ENCODE measurements around the gene CA6. TPM values are rescaled to one million over a fixed set of nuclear protein-coding genes. Genes with fewer than 3 reads are reported as not detected.

CA6 gene
- total and polyA plus RNA-seq, 2 donors (not counting 1 experiment from before 2014, with no cell fraction given): not detected

- no peak overlapping the region for H3K4me3 ChIP-seq (ENCODE audit: control extremely low read depth in 1 of 5, extremely low read depth in 1 of 5, insufficient read depth in 1 of 5, low read depth in 2 of 5, low read length in 4 of 5)
- H3K36me3 ChIP-seq (replicated peaks in 1 of 2; ENCODE audit: control extremely low read depth in 1 of 2, control insufficient read depth in 1 of 2, extremely low read depth in 1 of 2, insufficient read depth in 2 of 2, low read length in 1 of 2): no peaks in the 10 kb centered on the region
- no peak overlapping the region for H2AFZ ChIP-seq (ENCODE audit: insufficient read depth, low read depth, low read length, poor library complexity, severe bottlenecking)
- DNase-seq: no peak
- no peak overlapping the region for H3K27ac ChIP-seq (ENCODE audit: low read length in 2 of 2)
- intact Hi-C loops (cut with micrococcal nuclease): no loop called here
- POLR2A ChIA-PET: no interaction called here
- WGBS (ENCODE audit: insufficient coverage): 90% methylated on average over 14 of the region's 17 CpGs
- CTCF ChIA-PET: no interaction called here
- H3K4me3 Mint-ChIP-seq: no peak overlapping the region
- peaks cover 16% of the 10 kb centered on the region for H3K27me3 Mint-ChIP-seq
- no peak for ATAC-seq (ENCODE audit: low read depth)
- TF ChIP-seq CTCF (IDR thresholded peaks at IDR 0.05) (no peak), EZH2 (IDR thresholded peaks at IDR 0.05; ENCODE audit: borderline replicate concordance, insufficient read depth, low read depth, low read length, poor library complexity, severe bottlenecking) (no peak)
- H3K27me3 ChIP-seq (replicated peaks in 1 of 4; ENCODE audit: control extremely low read depth in 1 of 4, control insufficient read depth in 3 of 4, insufficient read depth in 4 of 4, low read length in 3 of 4): peaks cover 0 to 3% (median 0%) of the 10 kb centered on the region in 4 experiments
- no peaks in the 10 kb centered on the region for H3K4me1 Mint-ChIP-seq
- no peak overlapping the region for H3K27ac Mint-ChIP-seq
- no peaks in the 10 kb centered on the region for H4K20me1 ChIP-seq (ENCODE audit: control insufficient read depth, insufficient read depth, low read length, poor library complexity, severe bottlenecking)
- H3K9me3 ChIP-seq (ENCODE audit: control extremely low read depth in 1 of 3, control insufficient read depth in 2 of 3, insufficient read depth in 1 of 3, low read length in 2 of 3): peaks cover 0 to 7% (median 0%) of the 10 kb centered on the region in 3 donors
- H3K79me2 ChIP-seq (ENCODE audit: control insufficient read depth, insufficient read depth, low read length): no peaks in the 10 kb centered on the region
- no peaks in the 10 kb centered on the region for H3K4me1 ChIP-seq (ENCODE audit: control insufficient read depth in 2 of 2, insufficient read depth in 2 of 2, low read length in 2 of 2)
- H3K9me3 Mint-ChIP-seq (ENCODE audit: insufficient read depth): peaks cover 8% of the 10 kb centered on the region
- H3K4me2 ChIP-seq (replicated peaks; ENCODE audit: low read depth, low read length, poor library complexity, severe bottlenecking): no peak overlapping the region
- H3K9ac ChIP-seq (ENCODE audit: low read length): no peak overlapping the region
These were observed 11.0 kb downstream of the CA6 start for GRCh38 chr1:8956461-8957349.
